ENCODE data around the gene PPP2R5C.
A peak's percentile ranks its signal among the peaks of the same experiment; 100 is the strongest.

Gene PPP2R5C

GRCh38 chr14:101937926-101938767 is 176.6 kb downstream of the PPP2R5C start:
- Histone ChIP-seq H3K27me3 (ENCODE audit: insufficient read depth, low read depth, severe bottlenecking) (peaks cover 3% of the 10 kb centered on the region), H3K27ac (no peak overlapping the region), H3K4me3 (ENCODE audit: low read depth, low read length) (no peak overlapping the region), H3K36me3 (no peaks in the 10 kb centered on the region), H3K9me3 (ENCODE audit: severe bottlenecking) (no peaks in the 10 kb centered on the region)
- TF ChIP-seq, protein P1, sequence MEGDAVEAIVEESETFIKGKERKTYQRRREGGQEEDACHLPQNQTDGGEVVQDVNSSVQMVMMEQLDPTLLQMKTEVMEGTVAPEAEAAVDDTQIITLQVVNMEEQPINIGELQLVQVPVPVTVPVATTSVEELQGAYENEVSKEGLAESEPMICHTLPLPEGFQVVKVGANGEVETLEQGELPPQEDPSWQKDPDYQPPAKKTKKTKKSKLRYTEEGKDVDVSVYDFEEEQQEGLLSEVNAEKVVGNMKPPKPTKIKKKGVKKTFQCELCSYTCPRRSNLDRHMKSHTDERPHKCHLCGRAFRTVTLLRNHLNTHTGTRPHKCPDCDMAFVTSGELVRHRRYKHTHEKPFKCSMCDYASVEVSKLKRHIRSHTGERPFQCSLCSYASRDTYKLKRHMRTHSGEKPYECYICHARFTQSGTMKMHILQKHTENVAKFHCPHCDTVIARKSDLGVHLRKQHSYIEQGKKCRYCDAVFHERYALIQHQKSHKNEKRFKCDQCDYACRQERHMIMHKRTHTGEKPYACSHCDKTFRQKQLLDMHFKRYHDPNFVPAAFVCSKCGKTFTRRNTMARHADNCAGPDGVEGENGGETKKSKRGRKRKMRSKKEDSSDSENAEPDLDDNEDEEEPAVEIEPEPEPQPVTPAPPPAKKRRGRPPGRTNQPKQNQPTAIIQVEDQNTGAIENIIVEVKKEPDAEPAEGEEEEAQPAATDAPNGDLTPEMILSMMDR (IDR thresholded peaks at IDR 0.05; ENCODE audit: low read depth, low read length), result no peak
- DNase-seq, result no peak

GRCh38 chr14:101939646-101940170 is 178.2 kb downstream of the PPP2R5C start:
- Histone ChIP-seq H3K4me3 (ENCODE audit: low read depth, low read length) (no peak overlapping the region), H3K36me3 (no peaks in the 10 kb centered on the region), H3K27ac (no peak overlapping the region), H3K27me3 (ENCODE audit: insufficient read depth, low read depth, severe bottlenecking) (peaks cover 3% of the 10 kb centered on the region), H3K9me3 (ENCODE audit: severe bottlenecking) (no peaks in the 10 kb centered on the region)
- TF ChIP-seq, protein P1 (IDR thresholded peaks at IDR 0.05; ENCODE audit: low read depth, low read length), result no peak
- DNase-seq, result no peak

GRCh38 chr14:101944451-101944850 is 182.9 kb downstream of the PPP2R5C start:
- Histone ChIP-seq H3K27ac (no peak overlapping the region), H3K27me3 (ENCODE audit: insufficient read depth, low read depth, severe bottlenecking) (no peaks in the 10 kb centered on the region), H3K36me3 (no peaks in the 10 kb centered on the region), H3K4me3 (ENCODE audit: low read depth, low read length) (no peak overlapping the region), H3K9me3 (ENCODE audit: severe bottlenecking) (no peaks in the 10 kb centered on the region)
- TF ChIP-seq, protein P1 (IDR thresholded peaks at IDR 0.05; ENCODE audit: low read depth, low read length), result no peak
- DNase-seq, result no peak

GRCh38 chr14:101945171-101945570 is 183.7 kb downstream of the PPP2R5C start:
- Histone ChIP-seq H3K36me3 (no peaks in the 10 kb centered on the region), H3K27me3 (ENCODE audit: insufficient read depth, low read depth, severe bottlenecking) (no peaks in the 10 kb centered on the region), H3K9me3 (ENCODE audit: severe bottlenecking) (no peaks in the 10 kb centered on the region), H3K27ac (no peak overlapping the region), H3K4me3 (ENCODE audit: low read depth, low read length) (no peak overlapping the region)
- TF ChIP-seq, protein P1 (IDR thresholded peaks at IDR 0.05; ENCODE audit: low read depth, low read length), result no peak
- no peak for DNase-seq

GRCh38 chr14:101947577-101947903 is 186.0 kb downstream of the PPP2R5C start:
- no peaks in the 10 kb centered on the region for H3K27me3 ChIP-seq (ENCODE audit: insufficient read depth, low read depth, severe bottlenecking)
- peak overlapping the region; percentile 99 for H3K4me3 ChIP-seq (ENCODE audit: low read depth, low read length)
- H3K27ac ChIP-seq, result peak overlapping the region; percentile 78
- no peaks in the 10 kb centered on the region for H3K36me3 ChIP-seq
- TF ChIP-seq, protein P1 (IDR thresholded peaks at IDR 0.05; ENCODE audit: low read depth, low read length), result no peak
- no peaks in the 10 kb centered on the region for H3K9me3 ChIP-seq (ENCODE audit: severe bottlenecking)
- DNase-seq, result no peak
